Stimulated activated CD8-positive, alpha-beta memory T cell treated with anti-CD3 and anti-CD28 coated beads, Interleukin-12 subunit alpha, Interleukin-12 subunit beta, amount 100 ng/mL, for 24 hours (primary cell): ENCODE data around the gene CTSC.
A peak's percentile ranks its signal among the peaks of the same experiment; 100 is the strongest.
"Not testable (repeated sequence)": the region's sequence is repeated elsewhere in the genome, so short reads cannot be mapped to it uniquely, and the experiment has no call there.

ENCODE experiments used
- DNase-seq: peaks from one replicate; pipeline ENCODE4 v3.0.0-alpha.2; 2020; ENCODE audit errors: extremely low read depth

CTSC gene

GRCh38 chr11:88353386-88353785 lies 15.8 kb upstream of the CTSC start:
- DNase-seq, result no peak

- DNase-seq, result no peak
Observed at GRCh38 chr11:88352139-88352538, 14.6 kb upstream of the CTSC start.

GRCh38 chr11:88348870-88349269 lies 11.3 kb upstream of the CTSC start:
- DNase-seq, result no peak

GRCh38 chr11:88345949-88346348 lies 8.4 kb upstream of the CTSC start:
- no peak for DNase-seq

- DNase-seq, result no peak
Observed at GRCh38 chr11:88345408-88345807, 7.9 kb upstream of the CTSC start.

- no peak for DNase-seq
Observed at GRCh38 chr11:88344869-88345268, 7.3 kb upstream of the CTSC start.

GRCh38 chr11:88341522-88342251 lies 4.2 kb upstream of the CTSC start:
- no peak for DNase-seq

- no peak for DNase-seq
Observed at GRCh38 chr11:88340366-88340935, 2.9 kb upstream of the CTSC start.

GRCh38 chr11:88337987-88338668 lies 592 bp upstream of the CTSC start:
- DNase-seq, result peak; percentile 21

GRCh38 chr11:88335284-88335683 lies 2.3 kb downstream of the CTSC start:
- no peak for DNase-seq

- no peak for DNase-seq
Observed at GRCh38 chr11:88333862-88334261, 3.7 kb downstream of the CTSC start.

- no peak for DNase-seq
Observed at GRCh38 chr11:88332851-88333250, 4.7 kb downstream of the CTSC start.

GRCh38 chr11:88330826-88331428 lies 6.6 kb downstream of the CTSC start:
- no peak for DNase-seq

GRCh38 chr11:88329563-88330250 lies 7.8 kb downstream of the CTSC start:
- DNase-seq, result no peak

GRCh38 chr11:88327462-88328143 lies 9.9 kb downstream of the CTSC start:
- no peak for DNase-seq

GRCh38 chr11:88327061-88327460 lies 10.5 kb downstream of the CTSC start:
- no peak for DNase-seq

- no peak for DNase-seq
Observed at GRCh38 chr11:88326099-88326498, 11.4 kb downstream of the CTSC start.

- DNase-seq, result no peak
Observed at GRCh38 chr11:88324562-88325345, 12.8 kb downstream of the CTSC start.

- not testable (repeated sequence) for DNase-seq
Observed at GRCh38 chr11:88322881-88323280, 14.7 kb downstream of the CTSC start.

GRCh38 chr11:88321412-88321811 lies 16.1 kb downstream of the CTSC start:
- DNase-seq, result not testable (repeated sequence)

- DNase-seq, result no peak
Observed at GRCh38 chr11:88320149-88320559, 17.4 kb downstream of the CTSC start.
